HepG2 (cell line): ENCODE results near the gene TMEM219. TPM values are rescaled to one million over a fixed set of nuclear protein-coding genes. Genes with fewer than 3 reads are reported as not detected.

ENCODE experiments used
- FOXK1 ChIP-seq: sonication (generic); formaldehyde crosslinking; IDR thresholded peaks from 2 replicates; pipeline ENCODE4 v1.4.0; 2020; ENCODE audit warnings: low read depth, missing genetic modification reagents, borderline replicate concordance
- GLI4 ChIP-seq: sonication (generic); formaldehyde crosslinking; IDR thresholded peaks from 2 replicates; pipeline ENCODE4 v1.5.1; 2020; ENCODE audit warnings: missing genetic modification reagents, mild to moderate bottlenecking, moderate library complexity, borderline replicate concordance
- STAG1 ChIP-seq: sonication (generic); formaldehyde crosslinking; IDR thresholded peaks from 2 replicates; pipeline ENCODE4 v1.4.0; 2020; ENCODE audit warnings: missing genetic modification reagents
- ZNF790 ChIP-seq: sonication (generic); formaldehyde crosslinking; IDR thresholded peaks from 2 replicates; pipeline ENCODE4 v1.8.0; 2022; ENCODE audit warnings: missing genetic modification reagents, mild to moderate bottlenecking, borderline replicate concordance
- polyA plus RNA-seq, 8 experiments: library from polyadenylated mRNA; depleted of rRNA in 3 of 8; stranded (reverse) in 7 of 8; unstranded in 1 of 8; fragments of >200 nt; fragmentation: Illumina TruSeq in 4 of 8; extraction: Trizol in 4 of 8; gene quantifications; 2 replicates each; pipeline versions ENCODE4 v1.2.1 to v1.2.3, GENCODE V29; 2011 to 2016; ENCODE audit warnings: low read depth in 4 of 8, missing spikeins in 1 of 8, mixed read lengths in 1 of 8; ENCODE audit not compliant: insufficient read depth in 1 of 8
- total RNA-seq, 5 experiments: library from RNA; depleted of rRNA; stranded (reverse); fragments of >200 nt; fragmentation: Illumina TruSeq; extraction: Trizol; gene quantifications; 2 replicates each; pipeline ENCODE4 v1.2.3, GENCODE V29; 2016; ENCODE audit warnings: low read depth in 1 of 5
- TF ChIP-seq, protein P1 (sequence below): sonication (generic); formaldehyde crosslinking; IDR thresholded peaks from 2 replicates; pipeline ENCODE4 v1.5.1; 2020; ENCODE audit warnings: mild to moderate bottlenecking, missing genetic modification reagents, borderline replicate concordance
- TF ChIP-seq, protein P2 (sequence below): sonication (generic); formaldehyde crosslinking; IDR thresholded peaks from 2 replicates; pipeline ENCODE4 v1.5.0; 2020; ENCODE audit warnings: missing genetic modification reagents
- TF ChIP-seq, protein P3 (sequence below): sonication (generic); formaldehyde crosslinking; IDR thresholded peaks from 2 replicates; pipeline ENCODE4 v1.5.0; 2020; ENCODE audit warnings: missing genetic modification reagents, mild to moderate bottlenecking, borderline replicate concordance
- TF ChIP-seq, protein P4 (sequence below): sonication (generic); formaldehyde crosslinking; IDR thresholded peaks from 2 replicates; pipeline ENCODE4 v1.5.0; 2020; ENCODE audit warnings: missing genetic modification reagents
- TF ChIP-seq, protein P5 (sequence below): sonication (generic); formaldehyde crosslinking; IDR thresholded peaks from 2 replicates; pipeline ENCODE4 v1.4.0; 2020; ENCODE audit warnings: missing genetic modification reagents, mild to moderate bottlenecking, borderline replicate concordance
- TF ChIP-seq, protein P6 (sequence below): sonication (generic); formaldehyde crosslinking; IDR thresholded peaks from 2 replicates; pipeline ENCODE4 v1.4.0; 2020; ENCODE audit warnings: mild to moderate bottlenecking, missing genetic modification reagents

Gene TMEM219
- total and polyA plus RNA-seq, 2 of the 13 experiments (the other 11 are each of a cell fraction or from before 2014, with no cell fraction given), result 105 to 115 TPM

DNA sequence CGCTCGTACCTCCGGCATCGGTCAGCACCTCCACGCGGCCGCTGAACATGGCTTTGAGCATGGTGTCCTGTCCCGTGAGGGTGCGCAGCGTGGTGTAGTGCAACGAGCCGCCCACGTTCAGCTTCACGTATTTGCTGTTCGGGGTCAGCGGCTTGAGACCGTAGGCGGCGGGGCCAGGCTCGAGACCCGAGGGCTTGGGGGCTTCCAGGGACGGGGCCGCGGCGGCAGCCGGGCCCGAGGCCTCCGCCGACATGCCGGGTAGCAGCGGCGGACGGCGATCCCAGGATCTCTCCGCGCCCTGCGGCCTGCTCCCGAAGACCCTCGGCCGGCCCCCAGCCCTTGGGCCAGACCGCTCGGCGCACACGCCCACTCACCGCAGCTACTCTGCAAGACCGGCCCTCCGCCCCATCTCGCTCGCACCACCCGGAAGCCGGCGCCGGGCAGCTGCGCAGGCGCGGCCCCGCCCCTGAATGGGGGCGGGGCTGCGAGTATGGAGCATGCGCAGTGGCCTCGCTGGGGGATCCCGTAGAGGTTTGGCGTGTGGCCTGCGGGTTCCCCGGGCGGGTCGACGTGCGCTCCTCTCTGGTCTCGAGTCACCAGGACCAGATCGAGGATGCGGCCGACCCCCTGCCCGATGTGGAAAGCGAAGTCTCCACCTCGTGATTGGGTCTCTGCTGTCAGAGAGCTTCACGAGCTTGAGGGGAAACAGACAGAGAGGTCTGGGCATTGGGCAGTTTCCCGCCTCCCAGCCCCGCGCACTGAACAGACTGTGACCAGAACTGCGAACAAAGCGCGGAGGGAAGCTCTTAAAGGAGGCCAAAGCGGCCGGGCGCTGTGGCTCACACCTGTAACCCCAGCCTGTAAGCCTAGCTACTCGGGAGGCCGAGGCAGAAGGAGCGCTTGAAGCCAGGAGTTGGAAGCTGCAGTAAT, 35.8 kb upstream of the TMEM219 start, which contains the start of gene KCTD13 (continued):
- TF ChIP-seq, protein P1, sequence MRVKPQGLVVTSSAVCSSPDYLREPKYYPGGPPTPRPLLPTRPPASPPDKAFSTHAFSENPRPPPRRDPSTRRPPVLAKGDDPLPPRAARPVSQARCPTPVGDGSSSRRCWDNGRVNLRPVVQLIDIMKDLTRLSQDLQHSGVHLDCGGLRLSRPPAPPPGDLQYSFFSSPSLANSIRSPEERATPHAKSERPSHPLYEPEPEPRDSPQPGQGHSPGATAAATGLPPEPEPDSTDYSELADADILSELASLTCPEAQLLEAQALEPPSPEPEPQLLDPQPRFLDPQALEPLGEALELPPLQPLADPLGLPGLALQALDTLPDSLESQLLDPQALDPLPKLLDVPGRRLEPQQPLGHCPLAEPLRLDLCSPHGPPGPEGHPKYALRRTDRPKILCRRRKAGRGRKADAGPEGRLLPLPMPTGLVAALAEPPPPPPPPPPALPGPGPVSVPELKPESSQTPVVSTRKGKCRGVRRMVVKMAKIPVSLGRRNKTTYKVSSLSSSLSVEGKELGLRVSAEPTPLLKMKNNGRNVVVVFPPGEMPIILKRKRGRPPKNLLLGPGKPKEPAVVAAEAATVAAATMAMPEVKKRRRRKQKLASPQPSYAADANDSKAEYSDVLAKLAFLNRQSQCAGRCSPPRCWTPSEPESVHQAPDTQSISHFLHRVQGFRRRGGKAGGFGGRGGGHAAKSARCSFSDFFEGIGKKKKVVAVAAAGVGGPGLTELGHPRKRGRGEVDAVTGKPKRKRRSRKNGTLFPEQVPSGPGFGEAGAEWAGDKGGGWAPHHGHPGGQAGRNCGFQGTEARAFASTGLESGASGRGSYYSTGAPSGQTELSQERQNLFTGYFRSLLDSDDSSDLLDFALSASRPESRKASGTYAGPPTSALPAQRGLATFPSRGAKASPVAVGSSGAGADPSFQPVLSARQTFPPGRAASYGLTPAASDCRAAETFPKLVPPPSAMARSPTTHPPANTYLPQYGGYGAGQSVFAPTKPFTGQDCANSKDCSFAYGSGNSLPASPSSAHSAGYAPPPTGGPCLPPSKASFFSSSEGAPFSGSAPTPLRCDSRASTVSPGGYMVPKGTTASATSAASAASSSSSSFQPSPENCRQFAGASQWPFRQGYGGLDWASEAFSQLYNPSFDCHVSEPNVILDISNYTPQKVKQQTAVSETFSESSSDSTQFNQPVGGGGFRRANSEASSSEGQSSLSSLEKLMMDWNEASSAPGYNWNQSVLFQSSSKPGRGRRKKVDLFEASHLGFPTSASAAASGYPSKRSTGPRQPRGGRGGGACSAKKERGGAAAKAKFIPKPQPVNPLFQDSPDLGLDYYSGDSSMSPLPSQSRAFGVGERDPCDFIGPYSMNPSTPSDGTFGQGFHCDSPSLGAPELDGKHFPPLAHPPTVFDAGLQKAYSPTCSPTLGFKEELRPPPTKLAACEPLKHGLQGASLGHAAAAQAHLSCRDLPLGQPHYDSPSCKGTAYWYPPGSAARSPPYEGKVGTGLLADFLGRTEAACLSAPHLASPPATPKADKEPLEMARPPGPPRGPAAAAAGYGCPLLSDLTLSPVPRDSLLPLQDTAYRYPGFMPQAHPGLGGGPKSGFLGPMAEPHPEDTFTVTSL, result peak; percentile 78
- peak; percentile 41; the same call in 1 of the 2 replicates for TF ChIP-seq GLI4 (CRISPR knock-in tag)
- TF ChIP-seq, protein P2, sequence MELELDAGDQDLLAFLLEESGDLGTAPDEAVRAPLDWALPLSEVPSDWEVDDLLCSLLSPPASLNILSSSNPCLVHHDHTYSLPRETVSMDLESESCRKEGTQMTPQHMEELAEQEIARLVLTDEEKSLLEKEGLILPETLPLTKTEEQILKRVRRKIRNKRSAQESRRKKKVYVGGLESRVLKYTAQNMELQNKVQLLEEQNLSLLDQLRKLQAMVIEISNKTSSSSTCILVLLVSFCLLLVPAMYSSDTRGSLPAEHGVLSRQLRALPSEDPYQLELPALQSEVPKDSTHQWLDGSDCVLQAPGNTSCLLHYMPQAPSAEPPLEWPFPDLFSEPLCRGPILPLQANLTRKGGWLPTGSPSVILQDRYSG (CRISPR knock-in tag), result peak; percentile 64; the same call in 1 of the 2 replicates
- TF ChIP-seq STAG1 (CRISPR knock-in tag), result no peak; the same call in none of the 2 replicates
- peak; percentile 89; the same call in 1 of the 2 replicates for TF ChIP-seq ZNF790 (CRISPR knock-in tag)
- TF ChIP-seq FOXK1, result no peak; the same call in 1 of the 2 replicates
- TF ChIP-seq, protein P3, sequence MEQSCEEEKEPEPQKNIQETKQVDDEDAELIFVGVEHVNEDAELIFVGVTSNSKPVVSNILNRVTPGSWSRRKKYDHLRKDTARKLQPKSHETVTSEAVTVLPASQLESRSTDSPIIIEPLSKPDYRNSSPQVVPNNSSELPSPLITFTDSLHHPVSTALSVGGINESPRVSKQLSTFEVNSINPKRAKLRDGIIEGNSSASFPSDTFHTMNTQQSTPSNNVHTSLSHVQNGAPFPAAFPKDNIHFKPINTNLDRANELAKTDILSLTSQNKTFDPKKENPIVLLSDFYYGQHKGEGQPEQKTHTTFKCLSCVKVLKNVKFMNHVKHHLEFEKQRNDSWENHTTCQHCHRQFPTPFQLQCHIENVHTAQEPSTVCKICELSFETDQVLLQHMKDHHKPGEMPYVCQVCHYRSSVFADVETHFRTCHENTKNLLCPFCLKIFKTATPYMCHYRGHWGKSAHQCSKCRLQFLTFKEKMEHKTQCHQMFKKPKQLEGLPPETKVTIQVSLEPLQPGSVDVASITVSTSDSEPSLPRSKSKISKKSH (CRISPR knock-in tag), result no peak; the same call in 1 of the 2 replicates
- TF ChIP-seq, protein P4, sequence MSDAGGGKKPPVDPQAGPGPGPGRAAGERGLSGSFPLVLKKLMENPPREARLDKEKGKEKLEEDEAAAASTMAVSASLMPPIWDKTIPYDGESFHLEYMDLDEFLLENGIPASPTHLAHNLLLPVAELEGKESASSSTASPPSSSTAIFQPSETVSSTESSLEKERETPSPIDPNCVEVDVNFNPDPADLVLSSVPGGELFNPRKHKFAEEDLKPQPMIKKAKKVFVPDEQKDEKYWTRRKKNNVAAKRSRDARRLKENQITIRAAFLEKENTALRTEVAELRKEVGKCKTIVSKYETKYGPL (CRISPR knock-in tag), result peak; percentile 67; the same call in 1 of the 2 replicates
- TF ChIP-seq, protein P5, sequence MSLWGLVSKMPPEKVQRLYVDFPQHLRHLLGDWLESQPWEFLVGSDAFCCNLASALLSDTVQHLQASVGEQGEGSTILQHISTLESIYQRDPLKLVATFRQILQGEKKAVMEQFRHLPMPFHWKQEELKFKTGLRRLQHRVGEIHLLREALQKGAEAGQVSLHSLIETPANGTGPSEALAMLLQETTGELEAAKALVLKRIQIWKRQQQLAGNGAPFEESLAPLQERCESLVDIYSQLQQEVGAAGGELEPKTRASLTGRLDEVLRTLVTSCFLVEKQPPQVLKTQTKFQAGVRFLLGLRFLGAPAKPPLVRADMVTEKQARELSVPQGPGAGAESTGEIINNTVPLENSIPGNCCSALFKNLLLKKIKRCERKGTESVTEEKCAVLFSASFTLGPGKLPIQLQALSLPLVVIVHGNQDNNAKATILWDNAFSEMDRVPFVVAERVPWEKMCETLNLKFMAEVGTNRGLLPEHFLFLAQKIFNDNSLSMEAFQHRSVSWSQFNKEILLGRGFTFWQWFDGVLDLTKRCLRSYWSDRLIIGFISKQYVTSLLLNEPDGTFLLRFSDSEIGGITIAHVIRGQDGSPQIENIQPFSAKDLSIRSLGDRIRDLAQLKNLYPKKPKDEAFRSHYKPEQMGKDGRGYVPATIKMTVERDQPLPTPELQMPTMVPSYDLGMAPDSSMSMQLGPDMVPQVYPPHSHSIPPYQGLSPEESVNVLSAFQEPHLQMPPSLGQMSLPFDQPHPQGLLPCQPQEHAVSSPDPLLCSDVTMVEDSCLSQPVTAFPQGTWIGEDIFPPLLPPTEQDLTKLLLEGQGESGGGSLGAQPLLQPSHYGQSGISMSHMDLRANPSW (CRISPR knock-in tag), result peak; percentile 79; the same call in 1 of the 2 replicates
- TF ChIP-seq, protein P6, sequence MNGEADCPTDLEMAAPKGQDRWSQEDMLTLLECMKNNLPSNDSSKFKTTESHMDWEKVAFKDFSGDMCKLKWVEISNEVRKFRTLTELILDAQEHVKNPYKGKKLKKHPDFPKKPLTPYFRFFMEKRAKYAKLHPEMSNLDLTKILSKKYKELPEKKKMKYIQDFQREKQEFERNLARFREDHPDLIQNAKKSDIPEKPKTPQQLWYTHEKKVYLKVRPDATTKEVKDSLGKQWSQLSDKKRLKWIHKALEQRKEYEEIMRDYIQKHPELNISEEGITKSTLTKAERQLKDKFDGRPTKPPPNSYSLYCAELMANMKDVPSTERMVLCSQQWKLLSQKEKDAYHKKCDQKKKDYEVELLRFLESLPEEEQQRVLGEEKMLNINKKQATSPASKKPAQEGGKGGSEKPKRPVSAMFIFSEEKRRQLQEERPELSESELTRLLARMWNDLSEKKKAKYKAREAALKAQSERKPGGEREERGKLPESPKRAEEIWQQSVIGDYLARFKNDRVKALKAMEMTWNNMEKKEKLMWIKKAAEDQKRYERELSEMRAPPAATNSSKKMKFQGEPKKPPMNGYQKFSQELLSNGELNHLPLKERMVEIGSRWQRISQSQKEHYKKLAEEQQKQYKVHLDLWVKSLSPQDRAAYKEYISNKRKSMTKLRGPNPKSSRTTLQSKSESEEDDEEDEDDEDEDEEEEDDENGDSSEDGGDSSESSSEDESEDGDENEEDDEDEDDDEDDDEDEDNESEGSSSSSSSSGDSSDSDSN (CRISPR knock-in tag), result peak; percentile 80
